Neural cell (in vitro differentiated cells): ENCODE results near the gene MYO7A.

ENCODE experiments used
- EP300 ChIP-seq: fragments of 450-650 bp; conservative IDR thresholded peaks from 2 replicates; pipeline ENCODE4 v1.6.1; 2014; ENCODE audit warnings: antibody characterized with exemption, mild to moderate bottlenecking, moderate library complexity; ENCODE audit not compliant: poor library complexity, severe bottlenecking
- EZH2 ChIP-seq: fragments of 200-600, 300-800 bp; shearing (Covaris generic), sonication (generic); IDR thresholded peaks from 2 replicates; pipeline ENCODE4 v1.6.1; 2014; ENCODE audit warnings: antibody characterized with exemption, low read length, borderline replicate concordance, mild to moderate bottlenecking; ENCODE audit not compliant: insufficient read depth, poor library complexity, severe bottlenecking
- MXI1 ChIP-seq: fragments of 450-650 bp; conservative IDR thresholded peaks from 2 replicates; pipeline ENCODE4 v1.6.1; 2014; ENCODE audit warnings: antibody characterized with exemption, mild to moderate bottlenecking; ENCODE audit not compliant: poor library complexity, severe bottlenecking
- POLR2AphosphoS5 ChIP-seq: IDR thresholded peaks from 2 replicates; pipeline ENCODE4 v1.6.1; 2012
- RAD21 ChIP-seq: fragments of 450-650 bp; conservative IDR thresholded peaks from 2 replicates; pipeline ENCODE4 v1.6.1; 2014; ENCODE audit warnings: antibody characterized with exemption, mild to moderate bottlenecking, moderate library complexity
- SMC3 ChIP-seq: fragments of 450-650 bp; conservative IDR thresholded peaks from 2 replicates; pipeline ENCODE4 v1.6.1; 2014; ENCODE audit warnings: antibody characterized with exemption, mild to moderate bottlenecking, moderate library complexity; ENCODE audit not compliant: poor library complexity
- TAF1 ChIP-seq: IDR thresholded peaks from 2 replicates; pipeline ENCODE4 v1.6.1; 2012; ENCODE audit warnings: low read depth
- TF ChIP-seq, protein P1 (sequence below): fragments of 450-650 bp; IDR thresholded peaks from 2 replicates; pipeline ENCODE4 v1.5.1; 2014; ENCODE audit warnings: antibody characterized with exemption, mild to moderate bottlenecking, moderate library complexity; ENCODE audit not compliant: poor library complexity, severe bottlenecking
- TF ChIP-seq, protein P2 (sequence below): IDR thresholded peaks from 2 replicates; pipeline ENCODE4 v1.6.1; 2012; ENCODE audit warnings: borderline replicate concordance

DNA sequence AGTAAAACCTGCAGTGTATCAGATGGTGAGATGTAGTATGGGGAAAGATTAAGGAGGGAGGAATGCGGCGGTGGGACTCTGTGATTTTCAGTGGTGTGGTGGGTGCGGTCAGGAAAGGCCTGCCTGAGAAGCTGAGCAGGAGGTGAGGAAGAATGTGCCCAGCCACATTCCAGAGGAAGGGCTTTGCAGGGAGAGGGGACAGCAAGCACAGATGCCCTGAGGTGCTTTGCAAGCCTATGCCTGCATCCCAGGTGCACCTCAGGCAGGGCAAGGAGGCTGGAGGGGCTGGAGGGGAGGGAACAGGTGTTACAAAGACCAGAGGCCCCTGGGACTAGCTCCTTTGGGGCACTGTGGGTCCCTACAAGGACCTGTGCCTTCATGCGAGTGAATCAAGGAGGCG is 42.1 kb downstream of the MYO7A start:
- TF ChIP-seq, protein P1, sequence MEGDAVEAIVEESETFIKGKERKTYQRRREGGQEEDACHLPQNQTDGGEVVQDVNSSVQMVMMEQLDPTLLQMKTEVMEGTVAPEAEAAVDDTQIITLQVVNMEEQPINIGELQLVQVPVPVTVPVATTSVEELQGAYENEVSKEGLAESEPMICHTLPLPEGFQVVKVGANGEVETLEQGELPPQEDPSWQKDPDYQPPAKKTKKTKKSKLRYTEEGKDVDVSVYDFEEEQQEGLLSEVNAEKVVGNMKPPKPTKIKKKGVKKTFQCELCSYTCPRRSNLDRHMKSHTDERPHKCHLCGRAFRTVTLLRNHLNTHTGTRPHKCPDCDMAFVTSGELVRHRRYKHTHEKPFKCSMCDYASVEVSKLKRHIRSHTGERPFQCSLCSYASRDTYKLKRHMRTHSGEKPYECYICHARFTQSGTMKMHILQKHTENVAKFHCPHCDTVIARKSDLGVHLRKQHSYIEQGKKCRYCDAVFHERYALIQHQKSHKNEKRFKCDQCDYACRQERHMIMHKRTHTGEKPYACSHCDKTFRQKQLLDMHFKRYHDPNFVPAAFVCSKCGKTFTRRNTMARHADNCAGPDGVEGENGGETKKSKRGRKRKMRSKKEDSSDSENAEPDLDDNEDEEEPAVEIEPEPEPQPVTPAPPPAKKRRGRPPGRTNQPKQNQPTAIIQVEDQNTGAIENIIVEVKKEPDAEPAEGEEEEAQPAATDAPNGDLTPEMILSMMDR = no peak
- no peak for TF ChIP-seq POLR2AphosphoS5
- TF ChIP-seq TAF1 = no peak
- TF ChIP-seq EP300 = no peak
- no peak for TF ChIP-seq MXI1
- TF ChIP-seq EZH2 = no peak
- TF ChIP-seq, protein P2, sequence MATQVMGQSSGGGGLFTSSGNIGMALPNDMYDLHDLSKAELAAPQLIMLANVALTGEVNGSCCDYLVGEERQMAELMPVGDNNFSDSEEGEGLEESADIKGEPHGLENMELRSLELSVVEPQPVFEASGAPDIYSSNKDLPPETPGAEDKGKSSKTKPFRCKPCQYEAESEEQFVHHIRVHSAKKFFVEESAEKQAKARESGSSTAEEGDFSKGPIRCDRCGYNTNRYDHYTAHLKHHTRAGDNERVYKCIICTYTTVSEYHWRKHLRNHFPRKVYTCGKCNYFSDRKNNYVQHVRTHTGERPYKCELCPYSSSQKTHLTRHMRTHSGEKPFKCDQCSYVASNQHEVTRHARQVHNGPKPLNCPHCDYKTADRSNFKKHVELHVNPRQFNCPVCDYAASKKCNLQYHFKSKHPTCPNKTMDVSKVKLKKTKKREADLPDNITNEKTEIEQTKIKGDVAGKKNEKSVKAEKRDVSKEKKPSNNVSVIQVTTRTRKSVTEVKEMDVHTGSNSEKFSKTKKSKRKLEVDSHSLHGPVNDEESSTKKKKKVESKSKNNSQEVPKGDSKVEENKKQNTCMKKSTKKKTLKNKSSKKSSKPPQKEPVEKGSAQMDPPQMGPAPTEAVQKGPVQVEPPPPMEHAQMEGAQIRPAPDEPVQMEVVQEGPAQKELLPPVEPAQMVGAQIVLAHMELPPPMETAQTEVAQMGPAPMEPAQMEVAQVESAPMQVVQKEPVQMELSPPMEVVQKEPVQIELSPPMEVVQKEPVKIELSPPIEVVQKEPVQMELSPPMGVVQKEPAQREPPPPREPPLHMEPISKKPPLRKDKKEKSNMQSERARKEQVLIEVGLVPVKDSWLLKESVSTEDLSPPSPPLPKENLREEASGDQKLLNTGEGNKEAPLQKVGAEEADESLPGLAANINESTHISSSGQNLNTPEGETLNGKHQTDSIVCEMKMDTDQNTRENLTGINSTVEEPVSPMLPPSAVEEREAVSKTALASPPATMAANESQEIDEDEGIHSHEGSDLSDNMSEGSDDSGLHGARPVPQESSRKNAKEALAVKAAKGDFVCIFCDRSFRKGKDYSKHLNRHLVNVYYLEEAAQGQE = no peak
- TF ChIP-seq RAD21 = no peak
- no peak for TF ChIP-seq SMC3
